Measurements from ENCODE around the gene BRAT1.

The BRAT1 gene

DNA sequence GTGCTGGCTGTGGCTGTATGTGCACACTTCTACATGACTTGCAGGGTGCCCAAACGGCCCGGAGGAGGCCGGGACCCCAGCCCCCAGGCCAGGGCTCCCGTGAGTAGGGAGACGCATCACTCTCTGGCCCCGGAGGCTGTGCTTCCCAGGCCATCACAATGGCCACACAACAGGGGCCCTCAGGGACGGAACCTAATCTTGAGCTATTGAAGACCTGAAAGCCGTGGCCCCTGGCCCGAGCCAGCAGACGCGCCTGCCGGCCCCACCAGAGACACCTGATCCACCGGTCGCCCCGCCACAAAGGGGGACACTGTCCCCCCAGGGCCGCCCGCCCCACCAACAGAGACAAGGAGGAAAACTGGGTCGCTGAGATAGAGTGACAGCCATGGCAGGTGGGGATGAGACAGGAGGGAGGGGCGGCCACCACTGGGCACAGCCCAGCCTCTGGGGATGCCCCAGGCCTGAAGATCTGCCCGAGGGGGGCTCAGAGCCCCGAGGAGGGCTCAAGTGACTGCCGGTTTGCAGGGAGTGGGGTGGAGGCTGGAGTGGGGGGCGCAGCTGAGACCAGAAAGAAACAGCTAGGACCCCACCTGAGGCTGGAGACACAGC lies 45.9 kb downstream of the BRAT1 start:
- DNase-seq: no peak

DNA sequence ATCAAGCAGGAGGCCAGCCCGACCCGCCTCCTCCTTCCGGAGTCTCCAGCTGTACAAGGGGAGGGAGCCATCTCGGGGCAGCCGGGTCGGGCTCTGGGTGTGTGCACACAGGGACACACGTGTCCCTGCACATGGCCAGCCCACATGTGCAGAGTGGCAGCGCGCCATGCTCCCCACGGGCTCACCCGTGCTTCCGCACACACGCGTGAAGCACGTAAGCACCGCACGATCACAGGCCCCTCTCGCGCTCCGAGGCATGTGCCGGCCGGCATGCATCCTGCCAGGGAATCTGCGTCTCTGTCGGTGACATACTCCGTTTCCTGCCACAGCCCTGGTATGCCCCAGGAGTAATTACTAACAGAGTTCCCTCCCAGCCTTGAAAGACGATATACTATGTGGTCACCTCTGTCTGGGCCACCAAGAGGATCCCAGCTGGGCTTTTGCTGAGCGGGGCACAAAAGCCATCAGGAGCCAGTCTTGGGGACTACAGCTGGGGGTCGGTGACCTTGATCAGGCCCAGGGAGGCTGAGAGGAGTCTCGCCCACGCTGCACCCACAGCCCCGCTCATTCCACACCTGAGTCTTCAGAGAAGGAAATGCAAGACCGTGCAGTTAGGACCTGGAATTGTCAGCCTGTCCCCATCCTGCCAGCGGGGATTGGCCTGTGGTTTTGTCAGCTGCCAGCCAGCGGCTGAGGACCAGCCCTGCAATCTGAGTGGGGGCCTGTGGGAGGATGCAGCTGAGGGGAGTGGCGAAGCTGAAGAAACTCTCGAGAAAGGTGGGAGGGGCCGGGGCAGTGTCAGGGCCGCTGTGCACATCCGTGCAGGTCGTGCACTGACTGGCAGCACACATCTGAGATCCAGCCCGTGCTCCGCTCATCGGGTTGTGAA lies 46.8 kb downstream of the BRAT1 start:
- no peak for DNase-seq

GRCh38 chr7:2507917-2508306 lies 47.4 kb downstream of the BRAT1 start:
- DNase-seq: no peak

- DNase-seq: no peak
Observed at GRCh38 chr7:2507208-2507916, 48.0 kb downstream of the BRAT1 start.

DNA sequence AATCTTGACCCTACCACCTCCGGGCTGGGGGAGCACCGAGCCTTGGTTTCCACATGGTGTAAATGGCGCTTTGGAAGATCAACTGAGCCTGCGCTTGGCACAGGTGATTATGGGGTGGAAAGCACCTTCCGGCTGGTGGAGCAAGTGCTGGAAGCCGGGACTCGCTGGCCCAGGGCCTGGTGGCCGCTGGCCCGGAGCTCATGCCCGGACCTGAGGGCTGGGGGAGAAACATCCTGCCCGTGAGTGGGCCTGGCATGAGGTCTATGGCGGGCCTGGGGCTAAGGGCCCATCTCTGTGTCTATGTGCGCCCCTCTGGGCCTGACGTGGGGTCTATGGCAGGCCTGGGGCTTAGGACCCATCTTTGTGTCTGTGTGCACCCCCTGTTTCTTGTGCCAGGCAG lies 49.9 kb downstream of the BRAT1 start:
- no peak for DNase-seq

- DNase-seq: no peak
Observed at GRCh38 chr7:2504889-2505375, 50.4 kb downstream of the BRAT1 start.

GRCh38 chr7:2504128-2504888 lies 51.0 kb downstream of the BRAT1 start:
- DNase-seq: no peak

DNA sequence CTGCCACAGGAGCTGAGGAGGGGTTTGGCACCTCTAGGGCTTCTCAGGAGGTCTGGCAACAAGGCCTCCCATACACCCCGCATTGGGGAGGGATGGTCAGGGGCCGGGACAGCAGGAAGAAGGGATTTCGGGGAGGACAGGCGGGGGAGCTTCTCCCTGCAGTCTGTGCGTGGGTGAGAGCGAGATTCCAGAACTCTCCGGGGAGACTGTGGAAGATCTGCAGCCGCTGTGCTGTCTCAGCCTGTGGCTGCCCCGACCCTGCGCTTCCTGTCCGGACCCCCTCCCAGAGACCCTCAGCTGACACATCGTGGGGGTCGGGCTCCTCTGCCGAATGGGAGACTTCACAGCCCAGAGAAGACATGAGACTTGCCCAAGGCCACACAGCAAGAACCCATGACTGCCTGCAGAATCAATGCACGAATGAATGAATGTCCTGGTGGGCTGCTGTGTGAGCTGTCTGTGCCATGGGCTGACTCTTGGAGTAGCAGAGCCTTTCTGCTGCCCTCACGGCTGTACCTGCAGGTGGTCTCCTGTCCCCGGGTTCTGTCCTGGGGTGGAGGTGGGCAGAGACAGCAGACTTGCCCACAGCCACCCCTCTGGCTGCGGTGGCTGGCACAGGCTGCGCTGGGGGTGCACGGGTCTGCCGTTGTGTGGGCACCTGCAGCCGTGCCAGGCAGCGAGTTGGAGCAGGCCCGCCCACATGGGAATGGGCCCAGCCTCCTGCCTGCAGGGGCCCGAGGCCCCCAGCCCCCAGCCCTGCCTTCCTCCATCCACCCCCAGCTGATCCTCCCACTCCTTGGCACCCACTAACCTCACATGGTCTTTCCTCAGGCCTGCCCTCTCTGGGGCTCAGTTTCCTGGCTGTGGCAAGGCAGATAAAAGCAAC lies 52.0 kb downstream of the BRAT1 start:
- no peak for DNase-seq

- DNase-seq: no peak
Observed at GRCh38 chr7:2502647-2502966, 52.7 kb downstream of the BRAT1 start.

DNA sequence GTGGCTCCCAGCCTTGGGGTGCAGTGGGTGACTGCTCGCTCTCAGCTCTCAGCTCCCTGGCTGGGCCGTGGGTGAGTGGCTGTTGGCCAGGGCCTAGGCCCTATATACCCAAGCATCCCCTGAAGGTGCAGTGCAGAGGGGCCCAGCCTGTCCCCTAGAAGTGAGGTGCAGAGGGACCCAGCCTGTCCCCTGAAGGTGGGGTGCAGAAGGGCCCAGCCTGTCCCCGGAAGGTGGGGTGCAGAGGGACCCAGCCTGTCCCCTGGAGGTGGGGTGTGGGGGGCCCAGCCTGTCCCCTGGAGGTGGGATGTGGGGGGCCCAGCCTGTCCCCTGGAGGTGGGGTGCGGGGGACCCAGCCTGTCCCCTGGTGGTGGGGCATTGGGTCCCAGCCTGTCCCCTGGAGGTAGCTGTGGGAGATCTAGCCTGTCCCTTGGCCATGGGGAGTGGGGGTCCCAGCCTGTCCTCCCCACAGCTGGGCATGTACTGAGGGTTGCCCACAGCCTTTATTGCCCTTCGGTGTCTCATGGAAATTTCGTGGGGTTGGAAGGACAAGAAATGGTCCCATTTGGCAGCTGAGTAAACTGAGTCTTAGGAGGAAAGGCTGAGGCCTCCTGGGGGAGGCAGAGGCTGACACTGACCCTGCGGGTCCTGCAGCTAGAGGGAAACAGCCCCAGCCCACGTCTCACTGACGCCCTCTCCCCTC lies 53.2 kb downstream of the BRAT1 start:
- no peak for DNase-seq

GRCh38 chr7:2500701-2501100 lies 54.6 kb downstream of the BRAT1 start:
- DNase-seq: no peak

DNA sequence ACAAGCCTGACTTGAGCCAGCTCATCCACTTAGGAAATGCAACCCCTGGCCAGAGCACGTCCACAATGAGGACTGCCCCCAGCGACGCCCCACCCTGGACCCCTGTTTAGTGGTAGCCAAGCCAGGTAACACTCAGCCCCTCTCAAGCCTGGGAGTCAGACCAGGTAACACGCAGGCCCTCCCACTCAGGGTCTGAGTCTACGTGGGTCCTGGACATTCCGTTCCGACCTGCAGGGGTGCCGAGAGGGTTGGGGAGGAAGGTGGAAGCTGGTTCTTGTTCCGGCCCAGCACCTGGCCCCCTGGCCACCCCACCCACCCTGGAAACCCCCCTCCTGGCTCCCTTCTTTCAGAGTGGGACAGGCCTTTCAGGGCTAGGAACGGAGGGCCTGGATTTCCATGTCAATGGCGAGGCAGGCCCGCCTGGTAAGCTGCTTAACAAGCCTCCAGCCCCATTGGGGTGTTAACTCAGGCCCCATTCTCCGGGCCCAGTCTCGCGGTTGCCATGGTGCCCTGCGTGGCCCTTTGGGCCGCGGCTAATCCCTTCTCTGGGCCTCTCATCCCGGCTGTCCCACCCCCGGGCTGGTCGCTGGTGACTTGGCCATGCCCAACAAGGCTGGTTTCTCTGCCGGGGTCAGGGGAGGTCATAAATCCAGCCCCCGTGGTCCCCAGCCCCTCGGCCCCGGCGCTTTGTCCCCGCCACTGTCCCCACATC lies 55.4 kb downstream of the BRAT1 start:
- no peak for DNase-seq

DNA sequence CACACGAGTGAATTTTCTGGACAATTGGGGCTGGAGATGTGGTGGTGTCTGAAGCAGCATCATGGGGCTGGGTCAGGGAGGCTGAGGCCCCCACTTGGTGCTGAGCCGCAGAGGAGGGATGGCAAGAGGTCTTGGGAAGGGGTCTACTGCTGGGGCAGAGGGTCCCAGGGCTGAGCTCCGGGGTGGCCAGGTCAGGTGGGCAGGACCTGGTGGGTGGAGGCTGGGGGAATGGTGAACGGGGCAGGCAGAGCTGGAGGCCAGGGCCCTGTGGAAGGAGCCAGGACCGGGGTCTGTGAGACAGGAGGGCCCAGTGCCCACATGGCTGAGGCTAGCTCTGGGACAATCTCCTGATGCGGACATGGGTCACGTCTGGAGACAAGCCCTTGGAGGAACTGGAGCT lies 56.1 kb downstream of the BRAT1 start:
- DNase-seq: no peak

GRCh38 chr7:2498708-2499107 lies 56.6 kb downstream of the BRAT1 start:
- no peak for DNase-seq

DNA sequence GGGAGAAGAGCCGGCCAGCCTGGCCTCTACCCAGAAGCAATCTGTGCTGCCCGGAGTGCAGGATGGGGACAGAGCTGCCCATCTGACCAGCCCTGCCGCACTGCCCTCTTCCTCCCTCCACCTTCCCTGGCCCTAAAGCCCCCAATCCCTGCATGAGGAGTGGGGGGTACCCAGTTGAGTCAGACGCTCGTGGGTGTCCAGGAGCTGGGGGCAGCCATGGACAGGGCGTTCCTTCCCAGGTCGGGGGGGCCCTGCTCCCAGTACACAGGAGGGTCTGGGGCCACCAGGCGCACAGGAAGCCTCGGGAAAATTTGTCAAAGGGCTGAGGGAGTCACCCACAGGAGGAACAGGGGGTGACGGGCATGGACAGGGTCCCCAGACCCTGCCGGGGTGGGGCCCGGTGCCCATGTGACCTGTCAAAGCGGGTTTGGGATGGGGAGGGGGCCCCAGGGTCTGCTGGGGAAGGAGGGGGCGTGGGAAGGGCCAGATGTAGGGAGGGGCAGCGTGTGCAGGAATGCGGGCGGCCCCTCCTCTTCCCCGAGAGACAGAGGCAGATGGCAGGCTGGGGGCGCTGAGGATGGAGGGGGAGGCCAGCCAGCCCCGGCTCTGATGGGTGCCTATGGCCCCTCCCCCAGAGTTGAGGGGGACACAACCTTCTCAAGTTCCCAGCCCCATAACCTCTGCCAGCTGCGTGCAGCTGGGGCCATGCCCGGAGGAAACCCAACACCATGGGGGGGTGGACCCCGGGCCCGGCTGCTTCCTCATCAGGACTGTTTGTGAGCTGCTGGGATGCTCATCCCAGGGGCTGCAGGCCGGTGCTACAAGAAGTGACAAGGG lies 57.6 kb downstream of the BRAT1 start:
- DNase-seq: no peak

DNA sequence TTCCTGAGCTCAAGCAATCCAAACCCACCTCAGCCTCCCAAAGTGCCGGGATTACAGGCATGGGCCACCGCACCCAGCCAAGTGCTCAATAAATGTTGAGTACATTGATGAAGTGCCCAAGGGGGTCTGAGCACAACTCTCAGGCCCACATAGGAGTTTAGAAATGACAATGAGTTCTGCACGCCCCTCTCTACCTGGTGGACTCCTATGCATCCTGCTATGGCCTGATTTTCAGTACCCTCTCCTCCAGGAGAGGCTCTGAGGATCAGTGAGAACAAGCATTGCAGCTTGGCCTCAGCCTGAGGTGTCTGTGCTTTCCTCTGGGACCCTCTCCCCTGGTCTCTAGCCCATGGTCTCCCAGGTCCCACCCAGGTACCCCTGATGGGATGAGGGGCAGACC lies 58.3 kb downstream of the BRAT1 start:
- no peak for DNase-seq

GRCh38 chr7:2496375-2496774 lies 58.9 kb downstream of the BRAT1 start:
- DNase-seq: no peak

DNA sequence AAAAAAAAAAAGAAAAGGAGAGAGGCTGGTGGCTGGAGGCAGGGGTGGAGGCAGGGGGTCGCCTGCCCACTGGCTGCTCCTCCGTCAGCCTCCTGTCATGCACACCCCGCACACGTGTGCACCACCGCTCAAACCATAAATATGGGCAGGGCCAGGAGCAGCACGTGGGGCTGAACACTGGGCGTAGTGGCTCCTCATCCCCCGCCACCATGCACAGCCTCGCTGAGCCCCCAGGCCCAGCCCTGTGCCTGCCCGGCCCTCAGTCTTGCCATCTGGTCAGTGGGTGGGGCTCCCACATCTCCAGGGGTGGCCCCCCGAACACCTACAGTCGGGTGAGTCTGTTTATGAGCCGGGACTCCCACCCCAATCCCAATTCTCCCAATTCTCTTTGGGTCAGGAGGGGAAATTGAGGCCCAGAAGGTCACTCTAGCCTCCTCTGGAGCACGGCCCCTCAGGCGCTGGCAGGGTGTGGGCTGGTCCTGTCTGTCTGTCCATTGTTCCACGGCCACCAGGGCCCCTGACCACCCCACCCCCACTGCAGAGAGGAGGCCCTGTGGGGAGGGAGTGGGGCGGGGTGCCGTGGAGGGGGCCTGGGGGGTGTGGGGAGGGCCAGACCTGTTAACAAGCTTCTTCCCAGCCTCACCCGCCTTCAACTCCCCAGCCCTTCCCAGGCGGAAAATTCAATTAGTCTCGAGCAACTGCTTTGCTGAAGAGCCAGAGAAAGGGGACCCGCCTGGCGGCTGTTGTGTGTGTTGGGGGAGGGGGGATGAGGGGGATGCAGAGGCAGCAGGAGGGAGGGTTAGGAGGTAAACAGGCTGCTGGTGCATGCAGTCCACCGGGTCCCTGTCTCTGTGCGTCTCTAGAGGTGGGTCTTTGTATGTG lies 59.7 kb downstream of the BRAT1 start:
- peak in 1 of 2 experiments; percentile 41 for DNase-seq

All from NCI-H446 (cell line).